Stomach (tissue), 9 donors: Measurements from ENCODE around the gene SULF2. TPM values are rescaled to one million over a fixed set of nuclear protein-coding genes. Genes with fewer than 3 reads are reported as not detected.

Experiments
- DNase-seq, 2 donors: peaks; one replicate each; pipeline versions ENCODE4 v3.0.0 to v3.0.0-alpha.2; 2013 to 2019
- H3K27ac ChIP-seq, 5 donors: fragments of 200-600 bp in 4 of 5; sonication (generic) in 4 of 5; one replicate each; pipeline ENCODE4 v1.5.1; 2013 to 2019; ENCODE audit warnings: mild to moderate bottlenecking in 1 of 5, moderate library complexity in 1 of 5
- H3K27me3 ChIP-seq, 3 donors: fragments of 200-600 bp; sonication (generic); one replicate each; pipeline ENCODE4 v1.5.1; 2017 to 2019; ENCODE audit warnings: mixed run types in 1 of 3
- H3K36me3 ChIP-seq, 4 donors: fragments of 200-600 bp; sonication (generic); 1 replicate in 3 of 4; 2 replicates in 1 of 4; pipeline ENCODE4 v1.5.1; 2016 to 2019
- H3K4me1 ChIP-seq, 4 donors: fragments of 200-600 bp; sonication (generic); one replicate each; pipeline ENCODE4 v1.5.1; 2016 to 2019
- H3K4me3 ChIP-seq, 4 donors: fragments of 200-600 bp; sonication (generic) in 3 of 4; one replicate each; pipeline ENCODE4 v1.5.1; 2016 to 2019; ENCODE audit warnings: mild to moderate bottlenecking in 1 of 4
- H3K9me3 ChIP-seq, 4 donors: fragments of 200-600 bp; sonication (generic); one replicate each; pipeline ENCODE4 v1.5.1; 2016 to 2019
- EP300 ChIP-seq: sonication (generic); formaldehyde crosslinking; IDR thresholded peaks from one replicate; pipeline ENCODE4 v1.6.1; 2017; ENCODE audit warnings: antibody characterized with exemption
- POLR2A ChIP-seq, 4 donors: fragments of 450-650 bp; IDR thresholded peaks; one replicate each; pipeline ENCODE4 v1.6.1; 2016; ENCODE audit warnings: antibody characterized with exemption in 4 of 4, control low read depth in 2 of 4, mild to moderate bottlenecking in 1 of 4, moderate library complexity in 1 of 4
- POLR2AphosphoS5 ChIP-seq, 3 donors: sonication (generic); formaldehyde crosslinking; IDR thresholded peaks; one replicate each; pipeline ENCODE4 v1.6.1; 2016; ENCODE audit warnings: antibody characterized with exemption in 3 of 3
- WGBS, 5 donors: extraction: QIAGEN DNeasy Blood & Tissue Kit in 3 of 5; methylation state at CpG; one replicate each; pipeline versions ENCODE4 v1.1.5 to v1.1.7; 2013 to 2018; 5-methylcytosine and 5-hydroxymethylcytosine counted together
- intact Hi-C: fragments of 100-400 bp; cut with DNase I; formaldehyde crosslinking; loops from one replicate; pipeline ENCODE4 v1.15.1; 2023; ENCODE audit warnings: low total_unique reads
- polyA plus RNA-seq, 3 donors: library from polyadenylated mRNA; stranded (reverse); fragments of 200-250 nt; gene quantifications; one replicate each; pipeline ENCODE4 v1.2.3, GENCODE V29; 2013
- total RNA-seq, 5 donors: library from RNA; depleted of rRNA; stranded (reverse); fragments of >200 nt; gene quantifications; one replicate each; pipeline versions ENCODE4 v1.1.0 to v1.2.3, GENCODE V29; 2014 to 2016
- TF ChIP-seq, protein P1 (sequence below), 7 experiments: fragments of 450-650 bp in 4 of 7; fragments of 200-600 bp in 3 of 7; sonication (generic) in 3 of 7; IDR thresholded peaks; one replicate each; pipeline ENCODE4 v1.5.1; 2016 to 2019; ENCODE audit warnings: antibody characterized with exemption in 7 of 7, control low read depth in 2 of 7, mild to moderate bottlenecking in 1 of 7
- donor health status: healthy with polysubstance abuse.
- donor health status: Bipolar disorder and iron deficiency.
- donor health status: healthy.

Gene SULF2
- total and polyA plus RNA-seq, 8 donors = 9.0 to 226 (median 27.3) TPM

DNA sequence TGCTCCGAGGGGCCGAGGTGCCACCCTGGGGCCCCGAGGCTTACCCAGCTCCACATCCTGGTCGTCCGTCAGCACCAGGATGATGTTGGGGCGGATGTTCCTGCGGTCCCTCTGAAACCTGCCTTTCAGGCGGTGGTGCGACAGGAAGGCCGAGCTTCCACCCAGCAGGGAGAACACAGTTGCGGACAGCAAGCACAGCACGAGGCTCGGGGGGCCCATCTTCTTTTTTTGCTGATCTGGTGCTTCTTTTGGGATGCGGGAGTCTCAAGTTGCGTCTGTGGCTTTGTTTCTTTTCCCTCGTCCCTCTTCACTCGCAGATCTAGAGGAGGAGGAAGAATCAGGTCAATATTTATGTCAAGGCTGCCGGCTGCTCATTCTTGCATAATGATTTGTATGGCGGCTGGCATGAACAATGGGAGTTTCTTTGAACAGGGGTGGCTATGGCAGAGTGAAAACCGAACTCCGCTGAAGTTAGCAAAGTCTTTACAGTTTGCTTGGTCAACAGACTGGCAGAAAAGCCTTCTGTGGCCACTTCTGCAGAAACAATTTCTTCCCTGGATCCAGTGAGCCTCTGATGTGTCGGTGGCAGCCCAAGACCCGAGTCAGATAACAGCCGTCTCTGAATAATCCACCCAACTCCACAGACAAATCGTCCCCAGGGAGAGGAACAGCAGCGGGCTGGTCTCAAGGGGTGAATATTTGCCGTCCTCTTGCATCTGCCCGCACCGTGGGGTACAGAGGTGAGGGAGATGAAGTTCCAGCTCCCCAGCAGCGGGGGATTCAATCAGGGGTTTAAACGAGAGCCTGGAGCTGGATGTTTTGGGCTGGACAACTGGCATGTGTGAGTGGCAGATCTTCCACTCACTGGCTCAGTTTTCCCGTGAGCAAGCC lies 27.9 kb downstream of the SULF2 start:
- H3K27ac ChIP-seq = no peak overlapping the region
- DNase-seq = no peak
- H3K4me1 ChIP-seq = peaks cover 0 to under 1% (median 0%) of the 10 kb centered on the region in 4 donors
- TF ChIP-seq, protein P1, sequence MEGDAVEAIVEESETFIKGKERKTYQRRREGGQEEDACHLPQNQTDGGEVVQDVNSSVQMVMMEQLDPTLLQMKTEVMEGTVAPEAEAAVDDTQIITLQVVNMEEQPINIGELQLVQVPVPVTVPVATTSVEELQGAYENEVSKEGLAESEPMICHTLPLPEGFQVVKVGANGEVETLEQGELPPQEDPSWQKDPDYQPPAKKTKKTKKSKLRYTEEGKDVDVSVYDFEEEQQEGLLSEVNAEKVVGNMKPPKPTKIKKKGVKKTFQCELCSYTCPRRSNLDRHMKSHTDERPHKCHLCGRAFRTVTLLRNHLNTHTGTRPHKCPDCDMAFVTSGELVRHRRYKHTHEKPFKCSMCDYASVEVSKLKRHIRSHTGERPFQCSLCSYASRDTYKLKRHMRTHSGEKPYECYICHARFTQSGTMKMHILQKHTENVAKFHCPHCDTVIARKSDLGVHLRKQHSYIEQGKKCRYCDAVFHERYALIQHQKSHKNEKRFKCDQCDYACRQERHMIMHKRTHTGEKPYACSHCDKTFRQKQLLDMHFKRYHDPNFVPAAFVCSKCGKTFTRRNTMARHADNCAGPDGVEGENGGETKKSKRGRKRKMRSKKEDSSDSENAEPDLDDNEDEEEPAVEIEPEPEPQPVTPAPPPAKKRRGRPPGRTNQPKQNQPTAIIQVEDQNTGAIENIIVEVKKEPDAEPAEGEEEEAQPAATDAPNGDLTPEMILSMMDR (IDR thresholded peaks at IDR 0.05) = no peak
- TF ChIP-seq POLR2AphosphoS5 (IDR thresholded peaks at IDR 0.05) (no peak), EP300 (no peak), POLR2A (IDR thresholded peaks at IDR 0.05) (no peak)
- intact Hi-C loops = no loop called here
- H3K27me3 ChIP-seq = peaks cover 0 to 10% (median 0%) of the 10 kb centered on the region in 3 donors
- H3K9me3 ChIP-seq = no peaks in the 10 kb centered on the region
- H3K4me3 ChIP-seq = no peak overlapping the region
- WGBS, 5 donors = 83 to 89% (median 86%) methylated on average over 25 to 32 of the region's 32 CpGs
- peaks cover 0 to 23% (median 17%) of the 10 kb centered on the region in 4 donors for H3K36me3 ChIP-seq

DNA sequence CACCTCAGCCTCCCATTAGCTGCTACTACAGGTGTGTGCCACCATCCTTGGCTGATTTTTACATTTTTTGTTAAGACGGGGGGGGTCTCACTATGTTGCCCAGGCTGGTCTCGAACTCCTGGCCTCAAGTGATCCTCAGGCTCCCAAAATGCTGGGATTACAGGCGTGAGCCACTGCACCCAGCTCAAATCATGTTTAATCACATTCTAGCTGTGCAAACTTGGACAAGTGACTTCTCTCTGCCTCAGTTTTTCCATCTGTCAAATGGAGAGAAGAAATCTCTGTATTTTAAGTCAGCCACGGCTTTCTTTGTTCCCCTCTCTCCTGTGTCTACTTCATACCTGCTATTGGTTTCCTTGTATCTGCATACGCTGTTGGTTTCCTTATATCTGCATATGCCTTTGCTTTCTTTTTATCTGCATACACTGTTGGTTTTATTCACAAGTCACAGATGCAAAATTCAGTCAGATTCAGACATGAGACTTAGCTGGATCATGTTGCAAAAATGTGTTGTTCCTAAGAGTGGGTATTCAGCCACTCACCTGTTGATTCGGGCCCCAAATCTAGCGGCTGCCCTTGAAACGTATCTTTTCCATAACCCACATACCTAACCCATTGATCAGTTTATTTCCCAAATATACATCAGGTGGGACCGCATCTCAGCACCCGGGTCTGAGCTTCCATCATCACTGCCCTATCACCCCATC lies 30.2 kb downstream of the SULF2 start:
- Histone ChIP-seq H3K36me3 (peaks cover 0 to 33% (median 19%) of the 10 kb centered on the region in 4 donors), H3K27me3 (peaks cover 0 to 5% (median 0%) of the 10 kb centered on the region in 3 donors), H3K27ac (no peak overlapping the region), H3K4me3 (no peak overlapping the region), H3K4me1 (peaks cover 0 to under 1% (median under 1%) of the 10 kb centered on the region in 4 donors), H3K9me3 (no peaks in the 10 kb centered on the region)
- intact Hi-C loops = no loop called here
- TF ChIP-seq POLR2AphosphoS5 (IDR thresholded peaks at IDR 0.05) = no peak
- TF ChIP-seq POLR2A (IDR thresholded peaks at IDR 0.05) = no peak
- no peak for TF ChIP-seq EP300
- TF ChIP-seq, protein P1 (IDR thresholded peaks at IDR 0.05) = no peak
- DNase-seq = no peak
- WGBS, 5 donors = 92 to 94% (median 93%) methylated on average over 9 to 10 of the region's 10 CpGs

DNA sequence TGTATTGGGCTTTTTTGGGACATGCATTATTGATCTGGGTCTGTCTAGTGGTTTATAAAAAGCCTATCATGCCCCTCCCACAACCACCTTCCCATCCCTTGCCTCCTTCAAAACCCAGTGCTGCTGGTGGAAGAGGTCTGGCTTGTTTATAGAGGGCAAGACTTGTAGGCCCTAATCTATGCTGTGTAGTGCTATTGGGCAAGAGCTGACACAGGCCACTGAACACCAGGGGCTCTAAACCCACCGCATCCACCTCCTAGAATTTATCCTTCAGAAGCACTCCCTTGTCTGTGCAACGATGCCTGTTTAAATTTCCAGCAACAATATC lies 30.9 kb downstream of the SULF2 start:
- H3K4me1 ChIP-seq = peaks cover 0 to 8% (median 5%) of the 10 kb centered on the region in 4 donors
- intact Hi-C loops = no loop called here
- H3K4me3 ChIP-seq = no peak overlapping the region
- no peaks in the 10 kb centered on the region for H3K9me3 ChIP-seq
- no peaks in the 10 kb centered on the region for H3K27me3 ChIP-seq
- TF ChIP-seq POLR2A (IDR thresholded peaks at IDR 0.05) (no peak), EP300 (no peak), POLR2AphosphoS5 (IDR thresholded peaks at IDR 0.05) (no peak)
- TF ChIP-seq, protein P1 (IDR thresholded peaks at IDR 0.05) = no peak
- DNase-seq = no peak
- no peak overlapping the region for H3K27ac ChIP-seq
- H3K36me3 ChIP-seq = peaks cover 0 to 33% (median 19%) of the 10 kb centered on the region in 4 donors
- WGBS, 5 donors = 86 to 95% (median 95%) methylated on average over 2 of the region's 2 CpGs

DNA sequence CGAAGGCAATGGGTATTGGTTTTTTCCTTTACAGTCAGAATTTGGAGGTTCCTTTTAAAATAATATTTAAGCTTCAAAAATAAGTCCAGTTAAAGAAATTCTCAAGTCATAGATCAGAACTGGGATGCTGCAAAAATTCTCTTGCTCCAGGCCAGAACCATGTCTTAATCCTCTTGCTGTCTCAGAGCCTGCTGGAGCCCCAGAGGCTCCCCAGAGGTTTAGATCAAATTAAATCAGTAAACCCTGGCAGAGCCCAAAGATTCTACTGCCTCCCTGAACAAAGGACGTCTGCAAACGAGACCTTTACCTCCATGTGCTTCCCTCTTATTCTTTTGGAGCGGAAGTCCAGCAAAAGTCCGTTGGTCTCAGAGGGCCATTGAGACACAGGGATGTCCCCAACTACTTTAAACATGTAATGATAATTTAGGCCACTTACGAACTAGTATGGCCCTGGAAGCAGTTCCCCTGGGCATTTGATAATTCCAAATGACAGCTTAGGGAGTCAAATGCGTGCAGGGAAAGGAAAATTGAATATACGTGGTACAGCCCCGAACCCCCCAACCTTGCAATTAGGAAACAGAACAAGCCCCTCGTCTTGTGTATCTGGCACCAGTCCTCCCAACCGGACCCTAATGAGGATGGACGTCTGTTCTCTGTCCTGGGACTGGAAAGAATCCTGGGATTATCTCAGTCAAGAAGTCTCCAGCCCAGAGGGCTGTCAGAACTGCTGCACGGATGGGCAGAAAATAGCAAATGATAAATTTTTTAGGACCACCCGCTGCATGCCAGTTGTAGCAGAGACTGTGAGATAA lies 31.5 kb downstream of the SULF2 start:
- Histone ChIP-seq H3K27me3 (no peaks in the 10 kb centered on the region), H3K9me3 (no peaks in the 10 kb centered on the region), H3K36me3 (peaks cover 0 to 33% (median 19%) of the 10 kb centered on the region in 4 donors), H3K4me3 (no peak overlapping the region), H3K4me1 (peaks cover 0 to 14% (median 7%) of the 10 kb centered on the region in 4 donors), H3K27ac (no peak overlapping the region)
- no peak for DNase-seq
- intact Hi-C loops = no loop called here
- TF ChIP-seq, protein P1 (IDR thresholded peaks at IDR 0.05) = no peak
- 82 to 86% (median 85%) methylated on average over 14 of the region's 14 CpGs for WGBS, 5 donors
